ENCODE measurements around the gene PHACTR1. TPM values are rescaled to one million over a fixed set of nuclear protein-coding genes. Genes with fewer than 3 reads are reported as not detected.

PHACTR1 gene
- 0.05 TPM in 1 of 5 replicates, not detected in the others for total RNA-seq (2022; extraction: Qiagen RNA extraction; ENCODE audit: low read depth)

DNA sequence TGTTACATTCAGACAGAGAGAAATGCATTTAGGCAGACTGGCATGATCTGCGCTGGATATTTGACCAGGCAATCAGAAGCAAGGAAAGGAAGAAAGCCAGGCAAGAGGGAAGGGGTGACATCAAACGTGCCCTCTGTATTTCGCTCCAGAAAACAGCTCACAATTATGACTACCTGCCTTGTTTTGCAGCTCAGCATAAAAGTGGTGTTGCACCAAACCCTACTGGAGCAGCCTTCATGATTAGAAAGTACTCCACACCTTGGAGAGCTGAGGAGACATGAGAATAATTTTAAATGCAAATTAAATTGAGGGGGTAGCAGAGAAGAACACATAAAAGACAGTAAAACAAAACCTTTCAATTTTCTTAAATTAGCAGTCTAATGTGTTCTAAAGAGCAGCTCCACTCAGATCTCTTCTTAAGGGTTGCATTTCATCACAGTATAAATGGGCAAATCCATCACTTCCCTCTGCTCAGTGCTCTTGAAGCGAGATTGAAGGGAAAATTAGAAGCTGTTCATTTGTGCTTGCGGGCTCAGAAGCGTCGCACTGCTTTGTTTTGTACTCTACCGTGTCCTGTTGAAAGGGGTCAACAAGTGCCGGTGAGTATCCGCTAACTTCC lies at the start of gene PHACTR1:
TSS of gene PHACTR1 (plus strand) at position 470 of the 619 bp plus-strand sequence.

DNA sequence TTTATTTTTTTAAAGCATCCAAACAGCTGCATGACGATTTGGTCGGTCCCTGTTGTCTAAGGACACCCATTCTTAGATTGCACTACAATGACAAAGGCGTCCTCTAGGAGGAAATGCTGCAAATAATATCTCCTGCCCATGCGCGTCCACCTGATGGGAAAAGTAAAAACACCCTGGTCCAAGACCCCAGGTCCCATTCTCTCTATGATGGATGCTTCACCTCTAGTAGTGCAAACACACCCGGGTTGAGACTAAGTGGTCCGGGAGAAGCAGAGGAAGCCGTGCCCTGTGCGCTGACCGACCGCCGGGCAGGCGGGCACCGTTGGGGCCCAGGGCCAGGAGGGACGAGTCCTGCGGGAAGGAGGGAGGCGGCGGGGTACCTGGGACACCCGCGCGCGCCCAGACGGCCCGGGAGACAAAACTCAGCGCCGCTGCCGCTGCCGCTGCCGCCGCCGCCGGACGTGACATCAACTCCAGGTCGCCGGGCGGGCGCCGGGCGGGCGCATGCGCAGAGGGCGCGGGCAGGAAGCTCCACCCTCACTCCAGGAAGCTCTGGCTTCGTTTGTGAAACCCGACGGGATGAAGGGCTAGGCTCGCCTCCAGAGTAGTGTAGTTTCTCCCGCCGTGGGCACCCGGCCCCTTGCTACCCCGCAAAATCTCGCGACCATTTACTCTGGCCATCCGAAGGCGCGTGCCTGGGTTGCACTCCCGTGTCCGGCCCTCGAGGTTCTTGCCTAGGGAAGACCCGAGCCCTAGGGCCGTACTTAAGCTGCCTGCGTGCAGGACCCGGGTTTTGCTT lies 611.7 kb downstream of the PHACTR1 start, which contains the start of gene TBC1D7:
TSS of gene TBC1D7 (minus strand) at position 462 of the 799 bp plus-strand sequence. CDS start 1,639 bp downstream, outside the sequence.

Measured in A549 treated with RU486 at 1 μM for 4 hours (cell line).